GM19455 (cell line): ENCODE results near the gene PNKD.

Experiments
- ATAC-seq: cut with Tn5 transposase; IDR thresholded peaks from one replicate; pipeline ENCODE4 v1.9.1; 2021; ENCODE audit not compliant: unreplicated experiment

The PNKD gene

GRCh38 chr2:218334531-218334930 is 64.2 kb downstream of the PNKD start:
- no peak for ATAC-seq

GRCh38 chr2:218340656-218341055 is 70.3 kb downstream of the PNKD start:
- ATAC-seq = no peak

DNA sequence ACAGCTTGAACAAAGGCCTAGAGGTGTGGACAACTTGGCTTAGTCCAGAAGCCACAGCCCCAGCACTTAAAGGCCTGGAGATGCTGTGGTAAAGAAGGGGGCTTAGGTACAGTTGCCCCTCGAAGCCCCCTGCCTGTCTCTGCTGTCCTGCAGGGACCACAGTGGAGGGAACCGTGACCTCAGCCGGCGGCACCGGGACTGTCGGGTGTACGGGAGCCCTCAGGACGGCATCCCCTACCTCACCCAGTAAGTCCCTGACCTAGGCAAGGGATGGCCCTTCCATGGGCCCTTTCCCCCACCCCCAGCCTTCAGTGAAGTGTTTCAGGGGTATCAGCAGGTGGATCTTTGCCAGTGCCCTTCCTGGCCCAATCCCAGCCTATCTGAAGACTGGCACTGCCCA is 71.1 kb downstream of the PNKD start:
- no peak for ATAC-seq

DNA sequence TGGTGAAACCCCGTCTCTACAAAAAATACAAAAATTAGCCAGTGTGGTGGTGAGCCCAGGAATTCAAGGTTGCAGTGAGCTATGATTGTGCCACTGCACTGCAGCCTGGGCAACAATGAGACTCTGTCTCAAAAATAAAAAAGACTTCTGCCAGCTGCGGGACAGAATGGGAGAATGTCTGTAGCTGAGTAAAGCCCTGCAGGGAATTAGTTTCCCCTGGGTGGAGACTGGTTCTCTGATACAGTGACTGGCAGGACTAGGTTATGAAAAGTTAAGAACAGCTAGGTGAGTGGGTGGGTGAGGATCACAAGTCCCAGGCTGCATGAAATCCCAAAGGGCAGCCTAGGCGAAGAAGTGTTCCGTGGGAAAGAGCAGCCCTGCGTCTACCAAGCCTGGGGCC is 72.5 kb downstream of the PNKD start:
- no peak for ATAC-seq

DNA sequence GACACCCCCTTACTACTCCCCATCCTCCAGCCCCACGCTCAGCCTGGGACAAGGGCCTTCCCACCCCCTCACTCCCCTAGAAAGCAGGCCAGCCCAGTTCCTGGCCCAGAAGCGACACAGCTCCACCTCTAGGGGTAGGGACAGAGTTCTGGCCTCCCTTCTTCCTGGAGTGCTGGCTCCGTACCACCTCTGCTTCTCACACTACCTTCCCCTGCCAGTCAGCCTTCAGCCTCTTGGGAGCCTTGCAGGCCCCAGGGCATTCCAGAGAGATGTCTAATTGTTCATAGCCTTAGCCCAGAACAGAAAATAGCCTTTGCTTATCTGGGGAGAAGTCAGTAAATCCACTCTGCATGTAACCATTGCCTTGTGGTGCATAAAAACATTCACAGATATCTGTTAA is 73.3 kb downstream of the PNKD start:
- no peak for ATAC-seq

DNA sequence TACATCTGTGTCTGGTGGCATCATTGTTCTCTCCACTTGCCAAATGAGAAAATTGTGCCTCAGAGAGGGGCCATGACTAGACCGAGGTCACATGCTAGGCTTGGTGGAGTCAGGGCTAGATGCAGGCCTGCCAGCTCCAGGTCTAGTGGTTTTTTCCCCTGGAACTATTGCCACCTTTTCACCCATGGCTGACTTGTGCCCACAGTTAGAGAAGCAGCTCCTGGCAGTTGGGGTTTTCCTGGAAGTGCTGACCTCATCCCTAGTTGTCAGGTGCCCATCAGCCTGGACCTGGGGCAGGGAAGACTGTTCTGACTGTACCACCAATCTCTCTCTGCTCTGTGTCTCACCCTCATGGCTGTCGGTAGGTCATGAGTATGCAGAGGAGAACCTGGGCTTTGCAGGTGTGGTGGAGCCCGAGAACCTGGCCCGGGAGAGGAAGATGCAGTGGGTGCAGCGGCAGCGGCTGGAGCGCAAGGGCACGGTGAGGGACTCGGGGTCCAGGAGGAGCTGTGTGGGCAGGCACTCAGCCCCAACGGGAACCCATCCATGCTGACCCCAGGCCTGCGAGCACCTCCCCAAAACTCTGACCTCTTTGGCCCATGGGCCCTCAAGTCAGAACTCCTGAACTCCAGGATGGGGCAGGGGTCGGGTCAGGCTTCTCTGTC is 73.9 kb downstream of the PNKD start:
- ATAC-seq = no peak

DNA sequence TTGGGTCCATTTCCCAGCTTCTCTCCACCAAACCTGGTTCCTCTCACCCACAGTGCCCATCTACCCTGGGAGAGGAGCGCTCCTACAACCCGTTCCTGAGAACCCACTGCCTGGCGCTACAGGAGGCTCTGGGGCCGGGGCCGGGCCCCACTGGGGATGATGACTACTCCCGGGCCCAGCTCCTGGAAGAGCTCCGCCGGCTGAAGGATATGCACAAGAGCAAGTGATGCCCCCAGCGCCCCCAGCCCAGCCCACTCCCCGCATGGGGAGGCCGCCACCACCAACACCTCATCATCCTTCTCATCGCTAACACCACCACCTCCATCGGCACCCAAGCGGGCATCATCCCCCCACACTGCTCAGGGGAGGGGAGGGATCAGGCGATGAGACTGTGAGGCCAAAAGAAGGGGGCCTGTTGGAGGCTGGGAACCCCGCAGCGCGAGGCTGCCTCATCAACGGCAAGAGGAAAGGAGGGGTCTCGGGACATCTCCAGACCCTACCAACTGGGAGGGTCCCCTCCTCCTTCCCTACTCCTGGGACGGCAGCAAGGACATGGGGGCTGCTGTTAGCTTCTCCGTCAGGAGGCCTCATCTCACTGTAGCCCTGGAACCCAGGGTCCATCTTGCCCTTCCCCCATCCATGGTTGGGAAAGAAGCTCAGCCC is 74.6 kb downstream of the PNKD start:
- ATAC-seq = no peak

DNA sequence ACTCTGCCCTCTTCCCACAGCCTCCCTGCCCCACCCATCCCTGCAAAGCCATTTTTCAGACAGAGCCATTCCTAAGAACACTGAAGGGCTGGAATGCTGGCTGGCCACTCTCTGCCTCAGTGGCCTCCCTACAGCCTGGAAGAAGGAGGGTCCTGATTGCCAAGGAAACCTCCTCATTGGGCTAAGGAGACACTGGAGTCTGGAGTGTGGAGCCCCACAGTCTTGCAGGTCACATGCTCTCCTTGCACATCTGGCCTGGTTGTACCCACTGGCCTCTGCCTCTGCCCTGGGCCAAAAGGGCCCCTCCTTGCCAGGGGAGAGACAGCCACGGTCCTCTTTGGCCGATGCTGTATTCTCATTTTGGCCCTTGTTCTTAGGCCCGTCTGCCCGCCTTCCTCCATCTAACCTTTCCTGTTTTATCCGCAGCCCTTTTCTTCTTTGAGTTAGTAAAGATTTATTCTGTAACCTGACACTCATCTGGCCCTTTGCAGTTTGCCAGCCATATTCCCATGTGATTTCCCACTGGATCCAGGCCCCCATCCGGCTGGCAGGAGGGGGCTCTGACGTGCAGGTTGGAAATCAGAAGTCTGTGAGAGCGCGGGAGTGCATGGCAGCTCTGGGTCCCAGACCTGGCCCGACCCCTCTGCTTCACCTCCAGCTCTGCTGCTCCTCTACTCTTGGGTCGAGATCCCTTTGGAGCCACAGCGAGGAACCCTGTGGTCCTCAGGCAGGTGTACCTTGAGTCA is 75.3 kb downstream of the PNKD start:
- ATAC-seq = no peak

GRCh38 chr2:218347172-218347571 is 76.9 kb downstream of the PNKD start:
- ATAC-seq = no peak

GRCh38 chr2:218354045-218354444 is 83.7 kb downstream of the PNKD start:
- ATAC-seq = no peak

DNA sequence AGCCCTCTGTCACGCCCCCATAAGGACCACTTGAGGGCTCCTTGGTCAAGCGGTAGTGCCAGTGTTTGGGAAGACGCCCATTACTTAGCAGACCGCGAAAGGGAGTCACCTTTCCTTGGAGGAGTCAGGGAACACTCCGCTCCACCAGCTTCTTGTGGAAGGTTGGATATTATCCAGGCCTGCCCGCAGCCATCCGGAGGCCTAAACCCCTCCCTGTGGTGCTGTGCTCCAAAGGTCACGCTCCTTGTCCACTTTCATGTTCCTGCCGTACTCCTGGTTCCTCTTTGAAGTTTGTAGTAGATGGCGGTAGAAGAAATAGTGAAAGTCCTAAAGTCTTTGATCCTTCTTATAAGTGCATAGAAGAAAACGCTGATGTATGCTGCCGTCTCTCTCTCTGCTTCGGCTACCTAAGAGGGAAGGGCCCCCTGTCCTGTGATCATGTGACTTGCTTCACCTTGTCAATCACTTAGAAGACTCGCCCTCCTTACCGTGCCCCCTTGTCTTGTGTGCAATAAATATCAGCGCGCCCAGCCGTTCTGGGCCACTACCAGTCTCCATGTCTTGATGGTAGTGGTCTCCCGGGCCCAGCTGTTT is 84.6 kb downstream of the PNKD start:
- ATAC-seq = no peak

GRCh38 chr2:218357236-218358177 is 87.2 kb downstream of the PNKD start:
- no peak for ATAC-seq

DNA sequence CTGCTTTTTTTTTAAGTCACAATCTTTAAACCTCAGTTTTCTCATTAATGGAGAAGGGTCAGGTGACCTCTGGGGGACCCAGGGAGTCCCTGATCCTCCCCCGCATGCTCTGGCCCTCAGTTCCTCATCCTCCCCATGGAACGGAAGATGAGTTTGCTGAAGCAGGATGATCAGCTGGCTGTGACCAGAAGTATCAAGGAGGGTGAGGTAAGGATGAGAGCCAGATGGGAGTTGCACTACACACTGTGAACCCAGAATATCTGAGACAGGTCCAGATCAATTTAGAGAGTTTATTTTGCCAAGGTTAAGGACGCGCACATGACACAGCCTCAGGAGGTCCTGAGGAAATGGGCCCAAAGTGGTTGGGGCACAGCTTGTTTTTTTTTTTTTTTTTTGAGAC is 90.1 kb downstream of the PNKD start:
- no peak for ATAC-seq

DNA sequence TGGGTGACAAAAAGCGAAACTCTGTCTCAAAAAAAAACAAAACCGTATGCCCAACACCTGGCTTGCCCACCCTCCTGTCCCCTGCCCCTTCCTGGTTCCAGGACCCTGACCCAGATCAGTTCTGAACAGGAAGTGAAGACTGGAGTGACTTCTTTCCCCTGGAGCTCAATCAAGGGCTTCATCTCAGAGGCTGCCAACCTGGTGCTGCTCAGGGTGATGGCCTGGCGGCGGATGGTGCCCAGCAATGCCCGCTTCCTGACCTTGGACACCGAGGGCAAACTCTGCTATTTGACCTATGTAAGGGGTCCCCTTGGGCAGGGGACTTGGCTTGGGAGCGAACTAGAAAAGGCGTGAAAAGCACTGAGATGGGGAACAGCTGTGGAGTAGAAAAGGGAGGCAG is 92.3 kb downstream of the PNKD start:
- ATAC-seq = no peak

DNA sequence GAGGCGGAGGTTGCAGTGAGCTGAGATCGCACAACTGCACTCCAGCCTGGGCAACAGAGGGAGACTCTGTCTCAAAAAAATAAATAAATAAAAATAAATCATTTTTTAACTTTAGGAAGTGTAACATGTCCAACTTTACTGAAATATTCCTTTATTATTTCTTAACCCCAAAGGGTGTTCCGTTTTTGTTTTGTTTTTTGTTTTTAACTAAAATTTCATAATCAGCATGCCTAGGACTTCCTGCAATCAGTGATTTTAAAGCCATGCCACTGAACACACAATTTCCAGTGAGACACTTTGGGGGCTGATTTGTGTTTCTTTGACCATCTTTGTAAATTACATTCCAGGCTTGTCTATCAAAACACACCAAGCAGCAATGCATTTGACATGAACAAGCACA is 93.4 kb downstream of the PNKD start:
- ATAC-seq = no peak

DNA sequence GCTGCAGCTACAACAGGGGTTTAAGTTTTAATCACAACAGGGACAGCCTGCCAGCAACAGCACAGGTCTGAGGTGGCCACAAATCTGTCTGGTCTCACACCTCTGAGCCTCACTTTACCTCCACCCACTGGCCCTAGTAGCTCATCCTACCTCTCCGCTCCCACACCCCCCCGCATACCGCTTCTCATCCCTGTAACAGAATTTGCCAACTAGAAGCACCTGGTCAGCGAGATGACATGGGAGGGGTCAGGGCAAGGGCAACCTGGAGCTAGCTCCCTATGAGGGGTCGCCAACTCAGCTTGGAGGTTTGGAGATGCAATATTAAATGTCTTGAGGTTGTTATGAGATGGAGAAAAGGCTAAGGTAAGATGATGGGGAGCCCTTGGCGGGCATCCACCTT is 93.9 kb downstream of the PNKD start:
- no peak for ATAC-seq

DNA sequence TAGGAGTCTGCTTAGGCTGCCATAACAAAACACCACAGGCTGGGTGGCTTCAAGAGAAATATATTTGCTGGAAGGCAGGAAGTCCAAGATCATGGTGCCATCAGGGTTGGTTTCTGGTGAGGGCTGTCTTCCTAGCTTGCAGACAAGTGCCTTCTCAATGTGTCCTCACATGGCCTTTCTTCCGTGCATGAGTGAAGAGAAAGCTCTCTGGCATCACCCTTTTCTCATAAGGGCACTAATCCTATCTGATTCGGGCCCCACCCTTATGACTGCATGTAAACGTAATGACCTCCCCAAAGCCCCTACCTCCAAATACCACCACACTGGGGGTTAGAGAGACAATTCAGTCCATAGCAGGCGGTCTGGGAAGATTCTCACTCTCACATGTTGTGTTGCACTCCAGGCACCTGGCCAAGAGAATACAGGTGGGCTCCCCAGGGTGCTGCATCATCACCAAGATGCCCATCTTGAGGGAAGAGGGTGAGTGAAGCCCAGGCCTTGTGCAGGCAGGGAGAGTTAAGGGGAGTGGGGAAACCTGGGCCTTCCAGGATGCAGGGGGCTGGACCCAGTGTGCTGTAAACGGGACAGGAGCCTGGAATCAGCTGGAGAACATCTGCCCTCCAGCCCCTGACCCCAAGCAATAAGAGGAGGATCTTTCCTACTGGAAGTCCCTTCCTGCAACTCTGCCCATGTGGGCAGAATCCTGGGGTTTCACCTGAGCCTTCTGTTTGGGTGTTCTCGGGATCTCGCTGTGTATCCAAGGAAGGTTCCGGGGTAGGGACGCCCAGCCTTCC is 96.5 kb downstream of the PNKD start:
- no peak for ATAC-seq

DNA sequence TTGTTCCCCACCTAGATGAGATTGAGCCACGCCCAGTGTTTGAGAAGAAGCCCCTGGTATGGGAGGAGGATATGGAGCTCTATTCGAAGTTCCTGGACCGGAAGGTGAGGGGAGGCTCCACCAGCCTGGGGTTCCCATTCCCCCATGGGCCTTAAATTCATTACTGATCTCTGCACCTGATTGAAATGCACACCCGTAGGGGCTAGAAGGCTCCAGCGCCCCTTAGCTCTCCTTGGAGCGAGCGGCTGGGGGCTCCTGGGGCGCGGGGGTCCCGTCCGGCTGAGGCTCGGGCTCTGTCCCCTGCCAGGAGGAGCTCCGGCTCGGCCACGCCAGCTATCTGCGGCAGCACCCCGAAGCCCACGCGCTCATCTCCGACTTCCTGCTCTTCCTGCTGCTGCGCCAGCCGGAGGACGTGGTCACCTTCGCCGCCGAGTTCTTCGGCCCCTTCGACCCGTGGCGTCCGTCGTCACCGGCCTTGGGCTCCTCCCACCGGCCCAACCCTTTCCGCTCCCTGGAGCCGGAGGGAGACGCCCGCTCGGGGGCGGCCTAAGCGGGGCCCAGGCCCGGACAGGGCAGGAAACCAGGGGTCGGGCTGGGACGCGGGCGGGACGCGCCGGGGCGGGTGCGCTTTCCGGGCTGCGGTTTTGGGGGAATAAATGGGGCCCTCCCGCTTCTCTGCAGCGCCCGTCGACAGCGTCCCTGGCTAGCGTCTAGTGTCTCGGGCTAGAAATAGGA is 97.3 kb downstream of the PNKD start:
- peak; percentile 90 for ATAC-seq

- ATAC-seq = no peak
These were observed 97.8 kb downstream of the PNKD start for GRCh38 chr2:218368150-218368528.
